OCI-LY1 (cell line): Measurements from ENCODE around the gene CHIT1.

ENCODE experiments used
- H2AFZ ChIP-seq: fragments of 200-600 bp; sonication (generic), shearing (Covaris generic); 2 replicates; pipeline ENCODE4 v1.6.0; 2014; ENCODE audit warnings: antibody characterized with exemption, mild to moderate bottlenecking, low read length
- H3F3A ChIP-seq: fragments of 200-600 bp; sonication (generic), shearing (Covaris generic); 2 replicates; pipeline ENCODE4 v1.6.0; 2014; ENCODE audit warnings: mild to moderate bottlenecking, antibody characterized with exemption, low read length, moderate library complexity; ENCODE audit not compliant: insufficient read depth
- H3K27ac ChIP-seq: fragments of 200-600 bp; sonication (generic); 2 replicates; pipeline ENCODE4 v1.5.1; 2014; ENCODE audit warnings: low read length, mixed run types, mild to moderate bottlenecking, low read depth; ENCODE audit not compliant: poor library complexity, severe bottlenecking
- H3K27me3 ChIP-seq: fragments of 200-600 bp; sonication (generic); 2 replicates; pipeline ENCODE4 v1.6.0; 2014; ENCODE audit warnings: antibody characterized with exemption, mild to moderate bottlenecking, low read length, moderate library complexity; ENCODE audit not compliant: insufficient read depth
- H3K36me3 ChIP-seq: fragments of 200-600 bp; sonication (generic); 2 replicates; pipeline ENCODE4 v1.6.1; 2014; ENCODE audit warnings: mild to moderate bottlenecking, antibody characterized with exemption, low read length, moderate library complexity, mixed read lengths; ENCODE audit not compliant: insufficient read depth
- H3K4me1 ChIP-seq: fragments of 200-600 bp; sonication (generic); 2 replicates; pipeline ENCODE4 v1.5.1; 2014; ENCODE audit warnings: mild to moderate bottlenecking, low read length, moderate library complexity; ENCODE audit not compliant: insufficient read depth, severe bottlenecking
- H3K4me2 ChIP-seq: fragments of 200-600 bp; sonication (generic), shearing (Covaris generic); 2 replicates; pipeline ENCODE4 v1.6.1; 2014; ENCODE audit warnings: low read length
- H3K4me3 ChIP-seq: fragments of 200-600 bp; sonication (generic); 2 replicates; pipeline ENCODE4 v1.5.1; 2014; ENCODE audit warnings: low read length, low read depth, mild to moderate bottlenecking, mixed read lengths; ENCODE audit not compliant: poor library complexity, severe bottlenecking
- H3K79me2 ChIP-seq: fragments of 200-600 bp; shearing (Covaris generic); 2 replicates; pipeline ENCODE4 v1.6.1; 2016; ENCODE audit warnings: mixed run types, low read length, mixed read lengths; ENCODE audit not compliant: insufficient read depth
- H3K9ac ChIP-seq: fragments of 200-600 bp; sonication (generic), shearing (Covaris generic); 2 replicates; pipeline ENCODE4 v1.6.1; 2014; ENCODE audit warnings: mild to moderate bottlenecking, low read length, mixed read lengths
- H3K9me2 ChIP-seq: fragments of 200-600 bp; sonication (generic), shearing (Covaris generic); 2 replicates; pipeline ENCODE4 v1.6.1; 2014; ENCODE audit warnings: low read depth, mild to moderate bottlenecking, low read length, mixed read lengths
- H3K9me3 ChIP-seq: fragments of 200-600 bp; shearing (Covaris generic); 2 replicates; pipeline ENCODE4 v1.6.1; 2014; ENCODE audit warnings: low read length, mixed read lengths
- H4K20me1 ChIP-seq: fragments of 200-600 bp; sonication (generic), shearing (Covaris generic); 2 replicates; pipeline ENCODE4 v1.6.0; 2016; ENCODE audit warnings: mild to moderate bottlenecking, low read length; ENCODE audit not compliant: insufficient read depth
- CTCF ChIP-seq: fragments of 200-600 bp; sonication (generic), shearing (Covaris generic); IDR thresholded peaks from 2 replicates; pipeline ENCODE4 v1.5.1; 2017; ENCODE audit warnings: mild to moderate bottlenecking, antibody characterized with exemption, low read length, moderate library complexity, mixed read lengths
- EZH2 ChIP-seq: fragments of 200-600 bp; sonication (generic), shearing (Covaris generic); IDR thresholded peaks from 2 replicates; pipeline ENCODE4 v1.8.0; 2017; ENCODE audit warnings: borderline replicate concordance, mixed run types, mild to moderate bottlenecking, antibody characterized with exemption, low read length, moderate library complexity, mixed read lengths

The CHIT1 gene

GRCh38 chr1:203276916-203277545 lies 47.6 kb upstream of the CHIT1 start:
- Histone ChIP-seq H3K4me1 (peaks cover 98% of the 10 kb centered on the region), H3K9ac (peak overlapping the region; percentile 68), H3K9me2 (no peaks in the 10 kb centered on the region), H3K36me3 (no peaks in the 10 kb centered on the region), H4K20me1 (no peaks in the 10 kb centered on the region), H3K4me2 (peak overlapping the region; percentile 76), H2AFZ (no peak overlapping the region), H3F3A (no peaks in the 10 kb centered on the region), H3K79me2 (no peaks in the 10 kb centered on the region), H3K4me3 (peak overlapping the region; percentile 18), H3K27ac (peak overlapping the region; percentile 98), H3K9me3 (no peaks in the 10 kb centered on the region), H3K27me3 (no peaks in the 10 kb centered on the region)
- TF ChIP-seq CTCF = no peak
- TF ChIP-seq EZH2 = no peak

- Histone ChIP-seq H3K4me1 (peaks cover 98% of the 10 kb centered on the region), H3K27me3 (no peaks in the 10 kb centered on the region), H3K4me3 (peak overlapping the region; percentile 18), H3K9ac (peak overlapping the region; percentile 68), H2AFZ (no peak overlapping the region), H3F3A (no peaks in the 10 kb centered on the region), H3K27ac (peak overlapping the region; percentile 98), H3K36me3 (no peaks in the 10 kb centered on the region), H3K9me3 (no peaks in the 10 kb centered on the region), H3K4me2 (peak overlapping the region; percentile 76), H3K79me2 (no peaks in the 10 kb centered on the region), H3K9me2 (no peaks in the 10 kb centered on the region), H4K20me1 (no peaks in the 10 kb centered on the region)
- TF ChIP-seq CTCF = no peak
- no peak for TF ChIP-seq EZH2
Observed at GRCh38 chr1:203276408-203276807, 46.9 kb upstream of the CHIT1 start.

- no peaks in the 10 kb centered on the region for H3K9me3 ChIP-seq
- peak overlapping the region; percentile 17; the same call in 1 of the 2 replicates for H3K4me2 ChIP-seq
- H3F3A ChIP-seq = no peaks in the 10 kb centered on the region
- no peak overlapping the region for H2AFZ ChIP-seq
- peaks cover 98% of the 10 kb centered on the region for H3K4me1 ChIP-seq
- no peak for TF ChIP-seq EZH2
- no peak for TF ChIP-seq CTCF
- H3K27ac ChIP-seq = peak overlapping the region; percentile 98
- H3K36me3 ChIP-seq = no peaks in the 10 kb centered on the region
- H3K9me2 ChIP-seq = no peaks in the 10 kb centered on the region
- no peaks in the 10 kb centered on the region for H3K79me2 ChIP-seq
- no peak overlapping the region for H3K4me3 ChIP-seq
- H3K9ac ChIP-seq = peak overlapping the region; percentile 46; the same call in 1 of the 2 replicates
- H3K27me3 ChIP-seq = no peaks in the 10 kb centered on the region
- H4K20me1 ChIP-seq = no peaks in the 10 kb centered on the region
Observed at GRCh38 chr1:203275656-203276272, 46.3 kb upstream of the CHIT1 start.
